Transverse colon (tissue), 4 donors: Measurements from ENCODE around the gene CACNA2D2. TPM values are rescaled to one million over a fixed set of nuclear protein-coding genes. Genes with fewer than 3 reads are reported as not detected.

Experiments used
- DNase-seq: peaks from one replicate; pipeline ENCODE4 v3.0.0-alpha.2; 2019
- H3K27ac ChIP-seq, 4 donors: fragments of 200-600 bp; sonication (generic); 2 replicates each; pipeline ENCODE4 v1.5.1; 2016 to 2018; ENCODE audit warnings: inconsistent platforms in 4 of 4
- H3K27me3 ChIP-seq: fragments of 200-600 bp; sonication (generic); 2 replicates; pipeline ENCODE4 v1.5.1; 2017; ENCODE audit warnings: inconsistent platforms
- H3K36me3 ChIP-seq, 4 donors: fragments of 200-600 bp; sonication (generic); 2 replicates each; pipeline ENCODE4 v1.5.1; 2017 to 2019; ENCODE audit warnings: inconsistent platforms in 4 of 4
- H3K4me1 ChIP-seq, 4 donors: fragments of 200-600 bp; sonication (generic); 2 replicates each; pipeline ENCODE4 v1.5.1; 2017 to 2020; ENCODE audit warnings: inconsistent platforms in 4 of 4
- H3K4me3 ChIP-seq, 4 donors: fragments of 200-600 bp; sonication (generic); 1 replicate in 1 of 4; 2 replicates in 3 of 4; pipeline versions ENCODE4 v1.5.1 to v1.6.1; 2017 to 2019; ENCODE audit warnings: inconsistent platforms in 4 of 4
- H3K9me3 ChIP-seq, 2 donors: fragments of 200-600 bp; sonication (generic); 2 replicates each; pipeline ENCODE4 v1.5.1; 2017 to 2019; ENCODE audit warnings: inconsistent platforms in 2 of 2
- EP300 ChIP-seq: sonication (generic); formaldehyde crosslinking; IDR thresholded peaks from one replicate; pipeline ENCODE4 v1.6.1; 2017; ENCODE audit warnings: antibody characterized with exemption, low read depth
- POLR2A ChIP-seq: fragments of 450-650 bp; IDR thresholded peaks from one replicate; pipeline ENCODE4 v1.6.1; 2016; ENCODE audit warnings: antibody characterized with exemption, mild to moderate bottlenecking, moderate library complexity
- POLR2AphosphoS5 ChIP-seq, 3 donors: sonication (generic); formaldehyde crosslinking; IDR thresholded peaks; one replicate each; pipeline ENCODE4 v1.6.1; 2016; ENCODE audit warnings: antibody characterized with exemption in 3 of 3
- WGBS, 2 donors: methylation state at CpG; one replicate each; pipeline ENCODE4 v1.1.5; 2018; ENCODE audit warnings: low coverage in 1 of 2; 5-methylcytosine and 5-hydroxymethylcytosine counted together
- in situ Hi-C, 4 donors: fragments of 200-750 bp; cut with MboI; loops; one replicate each; pipeline versions ENCODE4 v1.15.0 to v1.15.1; 2017; ENCODE audit warnings: low sequenced_read_pairs in 3 of 4, low pct_ligation_motif_present in 1 of 4, low pct_unique_long_range_greater_than_20kb in 1 of 4
- intact Hi-C: fragments of 100-400 bp; cut with DNase I; formaldehyde crosslinking; loops from one replicate; pipeline ENCODE4 v1.15.1; 2023; ENCODE audit warnings: low total_unique reads
- total RNA-seq, 4 donors: library from RNA; depleted of rRNA; stranded (reverse); fragments of >200 nt; gene quantifications; one replicate each; pipeline ENCODE4 v1.1.0, GENCODE V29; 2016
- TF ChIP-seq, protein P1 (sequence below), 5 experiments: fragments of 200-600 bp in 3 of 5; fragments of 450-650 bp in 2 of 5; sonication (generic) in 3 of 5; IDR thresholded peaks; 1 replicate in 2 of 5; 2 replicates in 3 of 5; pipeline ENCODE4 v1.5.1; 2016 to 2017; ENCODE audit warnings: antibody characterized with exemption in 5 of 5, inconsistent platforms in 3 of 5, mild to moderate bottlenecking in 2 of 5, moderate library complexity in 1 of 5

The CACNA2D2 gene
- total RNA-seq, 4 donors from 2014 or later: 0.48 to 2.2 (median 0.87) TPM

DNA sequence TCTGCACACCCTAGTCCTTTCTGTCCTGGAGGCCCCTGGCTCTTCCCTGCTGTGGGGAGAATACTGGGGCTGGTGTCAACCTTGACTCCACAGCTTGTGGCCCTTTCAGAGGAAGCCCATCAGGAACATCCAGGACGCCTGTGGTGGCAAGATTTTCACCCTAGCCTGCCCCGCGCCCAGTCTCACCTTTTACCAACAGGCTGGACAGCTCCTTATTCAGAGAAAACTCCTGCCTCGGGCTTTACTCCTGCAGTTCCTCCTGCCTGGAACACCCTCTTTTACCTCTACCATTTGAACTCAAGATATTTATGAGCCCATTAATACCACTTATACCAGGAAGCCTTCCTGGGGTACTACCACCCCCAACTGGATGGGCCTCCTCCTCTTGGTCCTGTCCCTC is 2.7 kb upstream of the CACNA2D2 start:
- Histone ChIP-seq H3K9me3 (no peaks in the 10 kb centered on the region), H3K36me3 (no peaks in the 10 kb centered on the region), H3K27ac (no peak overlapping the region), H3K4me1 (peaks cover 0 to 18% (median 9%) of the 10 kb centered on the region in 4 donors), H3K4me3 (no peak overlapping the region), H3K27me3 (peaks cover 28% of the 10 kb centered on the region)
- 82% methylated on average over 4 of the region's 4 CpGs; no CpG with 5 or more reads in 1 of the 2 donors for WGBS, 2 donors
- DNase-seq: no peak
- intact Hi-C loops: no loop called here
- in situ Hi-C loops: no loop called here
- TF ChIP-seq, protein P1, sequence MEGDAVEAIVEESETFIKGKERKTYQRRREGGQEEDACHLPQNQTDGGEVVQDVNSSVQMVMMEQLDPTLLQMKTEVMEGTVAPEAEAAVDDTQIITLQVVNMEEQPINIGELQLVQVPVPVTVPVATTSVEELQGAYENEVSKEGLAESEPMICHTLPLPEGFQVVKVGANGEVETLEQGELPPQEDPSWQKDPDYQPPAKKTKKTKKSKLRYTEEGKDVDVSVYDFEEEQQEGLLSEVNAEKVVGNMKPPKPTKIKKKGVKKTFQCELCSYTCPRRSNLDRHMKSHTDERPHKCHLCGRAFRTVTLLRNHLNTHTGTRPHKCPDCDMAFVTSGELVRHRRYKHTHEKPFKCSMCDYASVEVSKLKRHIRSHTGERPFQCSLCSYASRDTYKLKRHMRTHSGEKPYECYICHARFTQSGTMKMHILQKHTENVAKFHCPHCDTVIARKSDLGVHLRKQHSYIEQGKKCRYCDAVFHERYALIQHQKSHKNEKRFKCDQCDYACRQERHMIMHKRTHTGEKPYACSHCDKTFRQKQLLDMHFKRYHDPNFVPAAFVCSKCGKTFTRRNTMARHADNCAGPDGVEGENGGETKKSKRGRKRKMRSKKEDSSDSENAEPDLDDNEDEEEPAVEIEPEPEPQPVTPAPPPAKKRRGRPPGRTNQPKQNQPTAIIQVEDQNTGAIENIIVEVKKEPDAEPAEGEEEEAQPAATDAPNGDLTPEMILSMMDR (IDR thresholded peaks at IDR 0.05): no peak
- TF ChIP-seq POLR2AphosphoS5 (IDR thresholded peaks at IDR 0.05) (no peak), POLR2A (no peak), EP300 (no peak)

- no peak overlapping the region for H3K27ac ChIP-seq
- WGBS, 2 donors: 90% methylated on average over 2 of the region's 2 CpGs; no CpG with 5 or more reads in 1 of the 2 donors
- H3K36me3 ChIP-seq: no peaks in the 10 kb centered on the region
- no peak for DNase-seq
- no peaks in the 10 kb centered on the region for H3K9me3 ChIP-seq
- peaks cover 0 to 18% (median 9%) of the 10 kb centered on the region in 4 donors for H3K4me1 ChIP-seq
- no peak overlapping the region for H3K4me3 ChIP-seq
- H3K27me3 ChIP-seq: peaks cover 37% of the 10 kb centered on the region
- intact Hi-C loops: no loop called here
- in situ Hi-C loops: no loop called here
- TF ChIP-seq POLR2AphosphoS5 (IDR thresholded peaks at IDR 0.05) (no peak), EP300 (no peak), POLR2A (no peak)
- TF ChIP-seq, protein P1 (IDR thresholded peaks at IDR 0.05): no peak
These were observed 1.2 kb upstream of the CACNA2D2 start for GRCh38 chr3:50504681-50505080.

DNA sequence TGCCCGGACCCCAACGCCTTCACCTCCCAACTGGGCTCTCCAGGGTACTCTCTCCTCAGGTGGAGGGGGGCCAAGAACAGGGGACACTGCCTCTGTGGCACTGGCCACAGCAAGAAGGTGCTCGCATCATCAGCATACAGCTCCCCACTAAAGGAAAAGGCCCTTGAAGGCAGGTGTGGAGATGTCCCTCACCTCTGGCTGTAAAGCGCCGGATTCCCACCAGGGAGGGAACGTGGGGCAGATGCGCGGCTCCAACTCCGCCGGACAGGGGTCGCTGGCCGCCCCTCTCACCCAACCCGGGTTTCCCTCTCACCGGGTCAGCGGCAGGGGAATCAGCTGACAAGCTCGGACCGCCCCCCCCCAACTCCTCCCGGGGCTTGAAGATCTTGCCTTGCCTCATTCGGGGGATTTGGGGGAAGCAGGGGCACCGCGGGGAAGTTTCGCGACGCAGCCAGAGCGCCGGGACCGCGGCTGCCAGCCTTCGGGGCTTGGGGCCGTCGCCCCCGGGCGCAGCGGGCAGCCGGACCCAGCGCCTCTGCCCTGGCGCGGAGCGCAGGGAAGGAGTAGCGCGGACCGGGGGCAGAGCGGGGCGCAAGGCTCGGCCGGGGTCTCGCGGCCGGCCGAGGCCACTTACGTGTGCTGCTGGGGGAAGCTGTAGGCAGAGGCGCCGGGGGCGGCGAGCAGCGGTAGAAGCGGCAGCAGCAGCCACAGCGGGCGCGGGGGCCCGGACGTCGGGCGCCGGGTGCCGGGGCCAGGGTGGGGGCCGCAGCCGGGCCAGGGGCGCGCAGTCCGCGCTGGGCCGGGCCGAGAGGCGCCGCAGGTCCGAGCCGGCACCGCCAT is 630 bp downstream of the CACNA2D2 start:
- TF ChIP-seq EP300 (no peak), POLR2AphosphoS5 (IDR thresholded peaks at IDR 0.05) (no peak), POLR2A (no peak)
- TF ChIP-seq, protein P1 (IDR thresholded peaks at IDR 0.05): no peak
- in situ Hi-C loops: no loop called here
- H3K4me1 ChIP-seq: peaks cover 0 to 18% (median 9%) of the 10 kb centered on the region in 4 donors
- peak overlapping the region; percentile 49 to 69 (median 52) for H3K4me3 ChIP-seq
- intact Hi-C loops: no loop called here
- H3K36me3 ChIP-seq: no peaks in the 10 kb centered on the region
- no peaks in the 10 kb centered on the region for H3K9me3 ChIP-seq
- peak overlapping the region in 1 of 4 donors; percentile 57 for H3K27ac ChIP-seq
- H3K27me3 ChIP-seq: peaks cover 37% of the 10 kb centered on the region
- WGBS, 2 donors: 2% methylated on average over 61 of the region's 79 CpGs; no CpG with 5 or more reads in 1 of the 2 donors
- DNase-seq: no peak

DNA sequence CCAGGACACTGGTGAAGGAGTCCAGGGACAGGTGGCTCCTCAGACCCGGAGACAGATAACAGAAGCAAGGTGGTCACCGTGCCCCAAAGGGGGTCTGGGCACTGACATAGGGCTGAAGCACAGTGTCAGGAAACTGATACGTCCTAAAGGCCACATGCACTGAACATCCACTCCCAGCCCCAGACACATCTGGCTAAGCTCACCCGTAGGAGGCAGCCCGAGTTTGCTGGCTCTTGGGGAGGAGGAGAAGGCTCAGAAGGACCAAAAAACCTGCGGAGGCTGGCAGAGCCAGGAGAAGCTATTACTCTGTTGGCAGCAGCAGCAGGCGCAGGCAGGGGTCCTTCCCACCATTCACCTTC is 1.2 kb downstream of the CACNA2D2 start:
- WGBS, 2 donors: 26% methylated on average over 6 of the region's 7 CpGs; no CpG with 5 or more reads in 1 of the 2 donors
- H3K4me1 ChIP-seq: peaks cover 0 to 18% (median 9%) of the 10 kb centered on the region in 4 donors
- no peaks in the 10 kb centered on the region for H3K36me3 ChIP-seq
- H3K4me3 ChIP-seq: peak overlapping the region in 2 of 4 donors; percentile 55 to 69
- in situ Hi-C loops: no loop called here
- H3K9me3 ChIP-seq: no peaks in the 10 kb centered on the region
- intact Hi-C loops: no loop called here
- H3K27ac ChIP-seq: no peak overlapping the region
- peaks cover 37% of the 10 kb centered on the region for H3K27me3 ChIP-seq
- DNase-seq: no peak
- TF ChIP-seq, protein P1 (IDR thresholded peaks at IDR 0.05): no peak
- TF ChIP-seq POLR2AphosphoS5 (IDR thresholded peaks at IDR 0.05) (no peak), EP300 (no peak), POLR2A (no peak)
